Measurements from ENCODE around the gene SLC39A7. TPM values are rescaled to one million over a fixed set of nuclear protein-coding genes. Genes with fewer than 3 reads are reported as not detected.

Gene SLC39A7
- total and polyA plus RNA-seq, 2 of the 13 experiments (the other 11 are each of a cell fraction or from before 2014, with no cell fraction given), result 142 to 229 TPM

DNA sequence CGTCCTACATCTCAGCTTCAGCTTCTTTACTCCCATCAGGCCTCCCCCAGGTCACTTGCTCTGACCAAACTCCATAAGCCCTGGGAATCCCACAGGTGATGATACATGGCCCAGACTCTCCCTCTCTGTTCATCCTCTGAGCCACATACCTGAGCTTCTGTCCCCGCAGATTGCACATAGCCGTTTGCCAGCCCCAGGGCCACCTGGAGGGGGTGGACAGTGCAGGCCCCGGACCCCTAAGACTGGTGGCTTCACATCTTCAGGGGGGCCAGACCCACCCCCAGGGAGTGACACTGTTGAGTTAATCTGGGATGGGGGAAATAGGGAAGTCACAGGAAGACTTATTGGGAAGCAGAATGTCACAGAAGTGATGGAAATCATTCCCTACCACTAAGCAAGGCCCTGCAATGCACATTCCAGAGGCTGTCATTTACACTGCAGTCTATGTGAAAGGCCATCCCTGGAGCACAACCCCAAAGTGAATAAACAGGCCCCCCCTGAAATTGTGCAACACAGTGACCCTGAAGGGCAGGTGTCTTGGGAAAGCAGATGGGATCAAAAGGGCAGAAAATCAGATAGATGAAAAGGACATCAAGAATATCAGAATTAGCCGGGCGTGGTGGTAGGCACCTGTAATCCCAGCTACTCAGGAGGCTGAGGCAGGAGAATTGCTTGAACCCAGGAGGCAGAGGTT is 2.4 kb upstream of the SLC39A7 start (continued):
- TF ChIP-seq TBL1XR1 (IDR thresholded peaks at IDR 0.05; ENCODE audit: borderline replicate concordance, low read length, partially characterized antibody) (peak; percentile 97), FOXK1 (CRISPR knock-in tag; IDR thresholded peaks at IDR 0.05; ENCODE audit: borderline replicate concordance, low read depth) (peak; percentile 97), ZZZ3 (CRISPR knock-in tag; IDR thresholded peaks at IDR 0.05; ENCODE audit: borderline replicate concordance) (0 out of 2 replicates have a peak, but pooled peaks have one; percentile 64), JDP2 (CRISPR knock-in tag; IDR thresholded peaks at IDR 0.05; ENCODE audit: borderline replicate concordance) (no peak), SIX1 (CRISPR knock-in tag; IDR thresholded peaks at IDR 0.05; ENCODE audit: borderline replicate concordance) (peak; percentile 75; the same call in 1 of the 2 replicates), DNMT3B (CRISPR knock-in tag; conservative IDR thresholded peaks at IDR 0.05) (peak; percentile 81; the same call in 1 of the 2 replicates), STAG1 (CRISPR knock-in tag; IDR thresholded peaks at IDR 0.05) (no peak), NKX3-1 (CRISPR knock-in tag; IDR thresholded peaks at IDR 0.05) (peak; percentile 52; the same call in 1 of the 2 replicates), MAF1 (CRISPR knock-in tag; IDR thresholded peaks at IDR 0.05; ENCODE audit: borderline replicate concordance) (0 out of 2 replicates have a peak, but pooled peaks have one; percentile 26), HHEX (CRISPR knock-in tag; IDR thresholded peaks at IDR 0.05) (peak; percentile 82), EED (CRISPR knock-in tag; IDR thresholded peaks at IDR 0.05) (no peak; the same call in 1 of the 2 replicates), GPN1 (CRISPR knock-in tag; IDR thresholded peaks at IDR 0.05; ENCODE audit: borderline replicate concordance) (no peak), ZNF430 (CRISPR knock-in tag; IDR thresholded peaks at IDR 0.05) (peak; percentile 69; the same call in 1 of the 2 replicates)
- TF ChIP-seq, protein P1, sequence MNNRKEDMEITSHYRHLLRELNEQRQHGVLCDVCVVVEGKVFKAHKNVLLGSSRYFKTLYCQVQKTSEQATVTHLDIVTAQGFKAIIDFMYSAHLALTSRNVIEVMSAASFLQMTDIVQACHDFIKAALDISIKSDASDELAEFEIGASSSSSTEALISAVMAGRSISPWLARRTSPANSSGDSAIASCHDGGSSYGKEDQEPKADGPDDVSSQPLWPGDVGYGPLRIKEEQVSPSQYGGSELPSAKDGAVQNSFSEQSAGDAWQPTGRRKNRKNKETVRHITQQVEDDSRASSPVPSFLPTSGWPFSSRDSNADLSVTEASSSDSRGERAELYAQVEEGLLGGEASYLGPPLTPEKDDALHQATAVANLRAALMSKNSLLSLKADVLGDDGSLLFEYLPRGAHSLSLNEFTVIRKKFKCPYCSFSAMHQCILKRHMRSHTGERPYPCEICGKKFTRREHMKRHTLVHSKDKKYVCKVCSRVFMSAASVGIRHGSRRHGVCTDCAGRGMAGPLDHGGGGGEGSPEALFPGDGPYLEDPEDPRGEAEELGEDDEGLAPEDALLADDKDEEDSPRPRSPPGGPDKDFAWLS (CRISPR knock-in tag; IDR thresholded peaks at IDR 0.05; ENCODE audit: borderline replicate concordance), result 0 out of 2 replicates have a peak, but pooled peaks have one; percentile 30
- TF ChIP-seq, protein P2, sequence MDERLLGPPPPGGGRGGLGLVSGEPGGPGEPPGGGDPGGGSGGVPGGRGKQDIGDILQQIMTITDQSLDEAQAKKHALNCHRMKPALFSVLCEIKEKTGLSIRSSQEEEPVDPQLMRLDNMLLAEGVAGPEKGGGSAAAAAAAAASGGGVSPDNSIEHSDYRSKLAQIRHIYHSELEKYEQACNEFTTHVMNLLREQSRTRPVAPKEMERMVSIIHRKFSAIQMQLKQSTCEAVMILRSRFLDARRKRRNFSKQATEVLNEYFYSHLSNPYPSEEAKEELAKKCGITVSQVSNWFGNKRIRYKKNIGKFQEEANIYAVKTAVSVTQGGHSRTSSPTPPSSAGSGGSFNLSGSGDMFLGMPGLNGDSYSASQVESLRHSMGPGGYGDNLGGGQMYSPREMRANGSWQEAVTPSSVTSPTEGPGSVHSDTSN (CRISPR knock-in tag; IDR thresholded peaks at IDR 0.05), result peak; percentile 62
- TF ChIP-seq, protein P3, sequence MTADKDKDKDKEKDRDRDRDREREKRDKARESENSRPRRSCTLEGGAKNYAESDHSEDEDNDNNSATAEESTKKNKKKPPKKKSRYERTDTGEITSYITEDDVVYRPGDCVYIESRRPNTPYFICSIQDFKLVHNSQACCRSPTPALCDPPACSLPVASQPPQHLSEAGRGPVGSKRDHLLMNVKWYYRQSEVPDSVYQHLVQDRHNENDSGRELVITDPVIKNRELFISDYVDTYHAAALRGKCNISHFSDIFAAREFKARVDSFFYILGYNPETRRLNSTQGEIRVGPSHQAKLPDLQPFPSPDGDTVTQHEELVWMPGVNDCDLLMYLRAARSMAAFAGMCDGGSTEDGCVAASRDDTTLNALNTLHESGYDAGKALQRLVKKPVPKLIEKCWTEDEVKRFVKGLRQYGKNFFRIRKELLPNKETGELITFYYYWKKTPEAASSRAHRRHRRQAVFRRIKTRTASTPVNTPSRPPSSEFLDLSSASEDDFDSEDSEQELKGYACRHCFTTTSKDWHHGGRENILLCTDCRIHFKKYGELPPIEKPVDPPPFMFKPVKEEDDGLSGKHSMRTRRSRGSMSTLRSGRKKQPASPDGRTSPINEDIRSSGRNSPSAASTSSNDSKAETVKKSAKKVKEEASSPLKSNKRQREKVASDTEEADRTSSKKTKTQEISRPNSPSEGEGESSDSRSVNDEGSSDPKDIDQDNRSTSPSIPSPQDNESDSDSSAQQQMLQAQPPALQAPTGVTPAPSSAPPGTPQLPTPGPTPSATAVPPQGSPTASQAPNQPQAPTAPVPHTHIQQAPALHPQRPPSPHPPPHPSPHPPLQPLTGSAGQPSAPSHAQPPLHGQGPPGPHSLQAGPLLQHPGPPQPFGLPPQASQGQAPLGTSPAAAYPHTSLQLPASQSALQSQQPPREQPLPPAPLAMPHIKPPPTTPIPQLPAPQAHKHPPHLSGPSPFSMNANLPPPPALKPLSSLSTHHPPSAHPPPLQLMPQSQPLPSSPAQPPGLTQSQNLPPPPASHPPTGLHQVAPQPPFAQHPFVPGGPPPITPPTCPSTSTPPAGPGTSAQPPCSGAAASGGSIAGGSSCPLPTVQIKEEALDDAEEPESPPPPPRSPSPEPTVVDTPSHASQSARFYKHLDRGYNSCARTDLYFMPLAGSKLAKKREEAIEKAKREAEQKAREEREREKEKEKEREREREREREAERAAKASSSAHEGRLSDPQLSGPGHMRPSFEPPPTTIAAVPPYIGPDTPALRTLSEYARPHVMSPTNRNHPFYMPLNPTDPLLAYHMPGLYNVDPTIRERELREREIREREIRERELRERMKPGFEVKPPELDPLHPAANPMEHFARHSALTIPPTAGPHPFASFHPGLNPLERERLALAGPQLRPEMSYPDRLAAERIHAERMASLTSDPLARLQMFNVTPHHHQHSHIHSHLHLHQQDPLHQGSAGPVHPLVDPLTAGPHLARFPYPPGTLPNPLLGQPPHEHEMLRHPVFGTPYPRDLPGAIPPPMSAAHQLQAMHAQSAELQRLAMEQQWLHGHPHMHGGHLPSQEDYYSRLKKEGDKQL (CRISPR knock-in tag; IDR thresholded peaks at IDR 0.05; ENCODE audit: low read depth), result peak; percentile 87; the same call in 1 of the 2 replicates
- TF ChIP-seq, protein P4, sequence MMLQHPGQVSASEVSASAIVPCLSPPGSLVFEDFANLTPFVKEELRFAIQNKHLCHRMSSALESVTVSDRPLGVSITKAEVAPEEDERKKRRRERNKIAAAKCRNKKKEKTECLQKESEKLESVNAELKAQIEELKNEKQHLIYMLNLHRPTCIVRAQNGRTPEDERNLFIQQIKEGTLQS (CRISPR knock-in tag; IDR thresholded peaks at IDR 0.05), result no peak
- TF ChIP-seq, protein P5, sequence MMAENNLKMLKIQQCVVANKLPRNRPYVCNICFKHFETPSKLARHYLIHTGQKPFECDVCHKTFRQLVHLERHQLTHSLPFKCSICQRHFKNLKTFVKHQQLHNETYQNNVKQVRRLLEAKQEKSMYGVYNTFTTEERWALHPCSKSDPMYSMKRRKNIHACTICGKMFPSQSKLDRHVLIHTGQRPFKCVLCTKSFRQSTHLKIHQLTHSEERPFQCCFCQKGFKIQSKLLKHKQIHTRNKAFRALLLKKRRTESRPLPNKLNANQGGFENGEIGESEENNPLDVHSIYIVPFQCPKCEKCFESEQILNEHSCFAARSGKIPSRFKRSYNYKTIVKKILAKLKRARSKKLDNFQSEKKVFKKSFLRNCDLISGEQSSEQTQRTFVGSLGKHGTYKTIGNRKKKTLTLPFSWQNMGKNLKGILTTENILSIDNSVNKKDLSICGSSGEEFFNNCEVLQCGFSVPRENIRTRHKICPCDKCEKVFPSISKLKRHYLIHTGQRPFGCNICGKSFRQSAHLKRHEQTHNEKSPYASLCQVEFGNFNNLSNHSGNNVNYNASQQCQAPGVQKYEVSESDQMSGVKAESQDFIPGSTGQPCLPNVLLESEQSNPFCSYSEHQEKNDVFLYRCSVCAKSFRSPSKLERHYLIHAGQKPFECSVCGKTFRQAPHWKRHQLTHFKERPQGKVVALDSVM (CRISPR knock-in tag; IDR thresholded peaks at IDR 0.05), result peak; percentile 51; the same call in 1 of the 2 replicates
